Heart left ventricle (tissue), 16 donors: ENCODE measurements around the gene RGS14. TPM values are rescaled to one million over a fixed set of nuclear protein-coding genes. Genes with fewer than 3 reads are reported as not detected.

Experiments used
- ATAC-seq, 4 donors: fragments of 200-7000 bp; cut with Tn5 transposase; one replicate each; pipeline ENCODE4 v1.9.1; 2020 to 2022; ENCODE audit warnings: moderate library complexity in 4 of 4, mild to moderate bottlenecking in 3 of 4, moderate number of reproducible peaks in 1 of 4
- DNase-seq, 5 donors: peaks; one replicate each; pipeline ENCODE4 v3.0.0-alpha.2; 2020
- H3K27ac ChIP-seq, 12 donors: fragments of 200-600 bp; sonication (generic) in 4 of 12; one replicate each; pipeline versions ENCODE4 v1.5.0 to v1.8.0; 2016 to 2022; ENCODE audit warnings: mild to moderate bottlenecking in 2 of 12
- H3K27me3 ChIP-seq, 9 donors: fragments of 200-600 bp; sonication (generic) in 2 of 9; one replicate each; pipeline versions ENCODE4 v1.5.1 to v1.8.0; 2016 to 2022; ENCODE audit warnings: mild to moderate bottlenecking in 3 of 9
- H3K36me3 ChIP-seq, 9 donors: fragments of 200-600 bp; sonication (generic) in 2 of 9; one replicate each; pipeline versions ENCODE4 v1.5.0 to v1.8.0; 2018 to 2022; ENCODE audit warnings: mild to moderate bottlenecking in 2 of 9
- H3K4me1 ChIP-seq, 12 donors: fragments of 200-600 bp; sonication (generic) in 4 of 12; one replicate each; pipeline versions ENCODE4 v1.5.0 to v1.8.0; 2016 to 2022; ENCODE audit warnings: mild to moderate bottlenecking in 3 of 12
- H3K4me3 ChIP-seq, 12 donors: fragments of 200-600 bp; sonication (generic) in 4 of 12; one replicate each; pipeline versions ENCODE4 v1.5.0 to v1.8.0; 2017 to 2022; ENCODE audit warnings: mild to moderate bottlenecking in 9 of 12, moderate library complexity in 4 of 12
- H3K9me3 ChIP-seq, 12 donors: fragments of 200-600 bp; sonication (generic) in 4 of 12; one replicate each; pipeline versions ENCODE4 v1.5.0 to v1.8.0; 2016 to 2022; ENCODE audit warnings: mild to moderate bottlenecking in 1 of 12
- POLR2A ChIP-seq, 2 donors: fragments of 450-650 bp; IDR thresholded peaks; one replicate each; pipeline ENCODE4 v1.6.1; 2017; ENCODE audit warnings: antibody characterized with exemption in 2 of 2, mild to moderate bottlenecking in 2 of 2, moderate library complexity in 2 of 2
- WGBS, 4 donors: extraction: QIAGEN DNeasy Blood & Tissue Kit in 2 of 4; methylation state at CpG; one replicate each; pipeline versions ENCODE4 v1.1.5 to v1.1.7; 2013 to 2018; 5-methylcytosine and 5-hydroxymethylcytosine counted together
- intact Hi-C, 10 donors: fragments of 100-400 bp; cut with DNase I; formaldehyde crosslinking; loops; one replicate each; pipeline versions ENCODE4 v1.11.1 to v1.14.2; 2022
- polyA plus RNA-seq, 2 donors: library from polyadenylated mRNA; stranded (reverse); fragments of 200-250 nt; gene quantifications; one replicate each; pipeline ENCODE4 v1.2.3, GENCODE V29; 2013
- total RNA-seq, 9 donors: library from RNA; depleted of rRNA in 2 of 9; stranded (reverse); fragments of >200 nt in 2 of 9; fragmentation: NEBNext Ultra II Directional in 3 of 9; extraction: Animal tissue kit (Norgen Biotek cat#: 25700) in 3 of 9; gene quantifications; one replicate each; pipeline versions ENCODE4 v1.1.0 to v1.2.4, GENCODE V29; 2016 to 2023
- TF ChIP-seq, protein P1 (sequence below), 12 donors: fragments of 200-600 bp; sonication (generic) in 4 of 12; IDR thresholded peaks; one replicate each; pipeline versions ENCODE4 v1.5.0 to v1.8.0; 2018 to 2022; ENCODE audit warnings: antibody characterized with exemption in 12 of 12, mild to moderate bottlenecking in 5 of 12
- donor health status: ischemic (EF 13 %, LVEDD 7.1; RV severe dilation, severe dysfunction).
- donor health status: healthy with polysubstance abuse.
- donor health status: DM: no; HTN: yes; CAD: no.
- donor health status: DM: no; HTN: no; CAD: no.
- donor health status: ischemic (EF 25% LVEDD 6.9; RV normal size, moderate dysfunction).
- donor health status: ischemic (EF 25% LVEDD 5.7; RV mildly dilated, moderate dysfunction).
- donor health status: healthy.
- donor health status: DM: yes; HTN: yes; CAD: no.
- donor health status: ischemic (EF 35%, LVEDD 5.7; RV mildly dilated, moderate dysfunction).
- donor health status: nonischemic (EF 11% LVEDD 7.7; RV severe dilation, severe dysfunction).
- donor health status: DM: yes; HTN: yes; CAD: no.
- donor health status: PGD.
- donor health status: ischemic (EF 29% LVEDD 5.4; RV normal size, mild dysfunction).
- donor health status: nonischemic (EF 23%, LVEDD 6.1; RV moderate dilation, normal function).

RGS14 gene
- total and polyA plus RNA-seq, 11 donors, result 1.3 to 10.7 (median 3.7) TPM

DNA sequence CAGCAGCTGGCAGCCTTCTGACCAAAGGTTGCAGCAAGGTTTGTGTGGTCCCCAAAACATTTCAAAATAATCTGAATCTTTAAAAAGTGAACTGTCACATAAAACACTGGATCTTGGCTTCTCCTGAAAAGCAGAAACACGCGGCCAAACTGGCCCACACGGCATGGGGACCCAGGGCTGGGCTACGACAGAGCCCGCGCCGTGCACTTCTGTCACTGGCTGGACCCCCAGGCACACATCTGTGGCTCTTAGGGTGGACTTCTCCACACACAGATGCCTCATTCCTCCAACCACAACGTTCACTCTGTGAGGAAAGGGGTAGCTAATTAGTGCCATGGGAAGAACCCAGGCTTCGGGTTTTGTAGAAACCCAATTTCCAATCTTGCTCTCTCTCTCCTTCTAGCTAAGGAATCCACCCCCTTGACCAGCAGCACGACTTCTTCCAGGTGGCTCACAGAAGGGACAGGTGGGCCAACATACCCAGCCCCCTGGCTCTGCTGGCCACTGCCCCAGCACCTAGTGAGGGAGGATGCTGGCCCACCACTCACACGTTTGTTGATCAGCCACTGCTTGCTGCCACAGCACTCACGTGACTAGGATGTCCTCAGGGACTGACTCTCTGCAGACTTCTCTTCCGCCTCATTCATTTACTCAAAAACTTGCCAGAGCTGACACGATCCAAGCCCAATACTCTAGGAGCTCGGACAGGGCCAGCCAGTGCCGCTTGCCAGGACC lies 24.1 kb upstream of the RGS14 start:
- ATAC-seq (no peak), DNase-seq (no peak)
- H3K9me3 ChIP-seq, result no peaks in the 10 kb centered on the region
- intact Hi-C loops, result no loop called here
- H3K4me1 ChIP-seq, result peaks cover 0 to 32% (median 18%) of the 10 kb centered on the region in 12 donors
- 90 to 94% (median 91%) methylated on average over 16 of the region's 16 CpGs for WGBS, 4 donors
- TF ChIP-seq, protein P1, sequence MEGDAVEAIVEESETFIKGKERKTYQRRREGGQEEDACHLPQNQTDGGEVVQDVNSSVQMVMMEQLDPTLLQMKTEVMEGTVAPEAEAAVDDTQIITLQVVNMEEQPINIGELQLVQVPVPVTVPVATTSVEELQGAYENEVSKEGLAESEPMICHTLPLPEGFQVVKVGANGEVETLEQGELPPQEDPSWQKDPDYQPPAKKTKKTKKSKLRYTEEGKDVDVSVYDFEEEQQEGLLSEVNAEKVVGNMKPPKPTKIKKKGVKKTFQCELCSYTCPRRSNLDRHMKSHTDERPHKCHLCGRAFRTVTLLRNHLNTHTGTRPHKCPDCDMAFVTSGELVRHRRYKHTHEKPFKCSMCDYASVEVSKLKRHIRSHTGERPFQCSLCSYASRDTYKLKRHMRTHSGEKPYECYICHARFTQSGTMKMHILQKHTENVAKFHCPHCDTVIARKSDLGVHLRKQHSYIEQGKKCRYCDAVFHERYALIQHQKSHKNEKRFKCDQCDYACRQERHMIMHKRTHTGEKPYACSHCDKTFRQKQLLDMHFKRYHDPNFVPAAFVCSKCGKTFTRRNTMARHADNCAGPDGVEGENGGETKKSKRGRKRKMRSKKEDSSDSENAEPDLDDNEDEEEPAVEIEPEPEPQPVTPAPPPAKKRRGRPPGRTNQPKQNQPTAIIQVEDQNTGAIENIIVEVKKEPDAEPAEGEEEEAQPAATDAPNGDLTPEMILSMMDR (IDR thresholded peaks at IDR 0.05), result no peak
- TF ChIP-seq POLR2A (IDR thresholded peaks at IDR 0.05), result no peak
- no peak overlapping the region for H3K27ac ChIP-seq
- peaks cover 3 to 100% (median 90%) of the 10 kb centered on the region in 9 donors for H3K36me3 ChIP-seq
- H3K4me3 ChIP-seq, result no peak overlapping the region
- H3K27me3 ChIP-seq, result no peaks in the 10 kb centered on the region

DNA sequence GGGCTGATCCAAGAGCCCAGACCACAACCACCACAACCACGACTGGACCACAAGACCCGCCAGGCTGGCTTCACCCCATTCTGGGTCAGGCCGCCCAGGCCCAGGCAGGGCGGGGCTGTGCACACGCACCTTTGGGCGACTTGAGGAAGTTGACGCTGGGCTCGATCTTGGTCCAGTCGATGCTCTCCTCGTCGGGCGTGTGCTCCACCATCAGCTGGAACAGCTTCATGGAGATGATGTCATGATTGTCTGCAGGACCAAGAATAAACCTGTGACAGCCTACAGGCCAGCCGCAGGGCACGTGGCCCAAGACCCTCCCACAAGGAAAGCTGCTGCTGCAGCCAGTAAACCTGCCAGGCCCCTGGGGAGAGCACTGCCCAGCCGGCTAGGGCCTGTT lies 23.6 kb upstream of the RGS14 start:
- H3K9me3 ChIP-seq, result no peaks in the 10 kb centered on the region
- WGBS, 4 donors, result 65 to 81% (median 74%) methylated on average over 10 to 15 of the region's 15 CpGs
- peak overlapping the region in 3 of 12 donors; percentile 23 to 70 (median 69) for H3K27ac ChIP-seq
- H3K4me1 ChIP-seq, result peaks cover 0 to 37% (median 19%) of the 10 kb centered on the region in 12 donors
- TF ChIP-seq POLR2A (IDR thresholded peaks at IDR 0.05), result no peak
- TF ChIP-seq, protein P1 (IDR thresholded peaks at IDR 0.05), result no peak
- intact Hi-C loops, result no loop called here
- DNase-seq (peak in 1 of 5 donors; percentile 47), ATAC-seq (peak in 3 of 4 donors; percentile 43 to 56 (median 52))
- H3K4me3 ChIP-seq, result no peak overlapping the region
- H3K27me3 ChIP-seq, result no peaks in the 10 kb centered on the region
- H3K36me3 ChIP-seq, result peaks cover 3 to 100% (median 94%) of the 10 kb centered on the region in 9 donors

GRCh38 chr5:177334781-177335700 lies 22.7 kb upstream of the RGS14 start:
- DNase-seq, result peak in 3 of 5 donors; percentile 41 to 69 (median 68)
- peak overlapping the region in 8 of 12 donors; percentile 13 to 78 (median 68) for H3K27ac ChIP-seq
- ATAC-seq, result peak; percentile 84 to 89 (median 85)

More at GRCh38 chr5:177334781-177335700, 22.7 kb upstream of the RGS14 start:
- WGBS, 4 donors, result 69 to 80% (median 77%) methylated on average over 21 of the region's 21 CpGs
- Histone ChIP-seq H3K9me3 (no peaks in the 10 kb centered on the region), H3K4me1 (peaks cover 0 to 40% (median 20%) of the 10 kb centered on the region in 12 donors), H3K27me3 (no peaks in the 10 kb centered on the region), H3K4me3 (no peak overlapping the region), H3K36me3 (peaks cover 3 to 100% (median 93%) of the 10 kb centered on the region in 9 donors)
- intact Hi-C loops, result no loop called here
- no peak for TF ChIP-seq POLR2A (IDR thresholded peaks at IDR 0.05)
- TF ChIP-seq, protein P1 (IDR thresholded peaks at IDR 0.05), result no peak
